ENCODE measurements around the gene EFNA3. TPM values are rescaled to one million over a fixed set of nuclear protein-coding genes. Genes with fewer than 3 reads are reported as not detected.
A peak's percentile ranks its signal among the peaks of the same experiment; 100 is the strongest.

The EFNA3 gene
- total and polyA plus RNA-seq, 9 of the 15 experiments (the other 6 are each of a cell fraction or from before 2014, with no cell fraction given): 0.59 to 7.9 (median 4.7) TPM

DNA sequence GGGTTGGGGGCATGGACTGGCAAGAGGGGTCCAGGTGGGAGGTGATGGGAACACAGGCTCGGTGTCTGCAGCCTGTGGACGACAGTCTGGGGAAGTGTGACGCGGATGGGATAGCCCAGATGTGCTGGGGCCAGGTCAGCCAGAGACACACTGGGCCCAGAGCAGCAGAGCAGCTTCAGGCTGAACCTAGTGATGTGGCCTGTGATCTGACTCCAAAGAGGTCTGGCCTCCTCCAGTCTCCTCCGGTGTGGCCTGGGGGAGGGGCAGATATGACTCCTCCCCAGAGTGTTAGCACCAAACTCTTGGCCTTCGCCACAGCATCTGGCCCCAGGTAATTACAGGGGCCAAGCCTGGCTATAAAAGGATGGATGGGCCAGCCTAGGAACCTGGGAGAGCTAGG lies 13.5 kb downstream of the EFNA3 start:
- Histone ChIP-seq H3K27ac (ENCODE audit: extremely low read depth, low read depth, low read length) (no peak overlapping the region), H3K9ac (ENCODE audit: insufficient read depth in 1 of 2, low read depth in 2 of 2, low read length in 2 of 2) (no peak overlapping the region), H2AFZ (ENCODE audit: low read depth, low read length) (no peak overlapping the region), H4K20me1 (replicated peaks; ENCODE audit: control insufficient read depth, insufficient read depth, low read length) (no peaks in the 10 kb centered on the region), H3K36me3 (ENCODE audit: control insufficient read depth, insufficient read depth, low read length) (no peaks in the 10 kb centered on the region), H3K79me2 (ENCODE audit: control insufficient read depth, insufficient read depth, low read length) (no peaks in the 10 kb centered on the region), H3K27me3 (ENCODE audit: control insufficient read depth in 2 of 2, insufficient read depth in 2 of 2, low read length in 2 of 2) (peaks cover 0 to 3% of the 10 kb centered on the region in 2 experiments; a peak in 1 of 5 replicates), H3K4me1 (replicated peaks in 1 of 2; ENCODE audit: control insufficient read depth in 2 of 2, insufficient read depth in 2 of 2, low read length in 2 of 2) (peaks cover 12 to 22% of the 10 kb centered on the region in 2 experiments; a peak in 4 of 5 replicates), H3K4me3 (no peak overlapping the region), H3K9me1 (ENCODE audit: control insufficient read depth, insufficient read depth, low read length) (peaks cover 5% of the 10 kb centered on the region), H3K4me2 (ENCODE audit: insufficient read depth, low read length) (no peak overlapping the region), H3K9me3 (replicated peaks; ENCODE audit: control insufficient read depth, insufficient read depth, low read depth, low read length) (no peaks in the 10 kb centered on the region)
- ATAC-seq (peak; percentile 54), DNase-seq (ENCODE audit: extremely low read depth in 1 of 4, low spot score in 3 of 4) (peak in 2 of 4 experiments; percentile 29 to 47), FAIRE-seq (peak; percentile 32)
- TF ChIP-seq MAX (CRISPR knock-in tag; IDR thresholded peaks at IDR 0.05) (no peak), ZNF263 (CRISPR knock-in tag; IDR thresholded peaks at IDR 0.05; ENCODE audit: borderline replicate concordance) (0 out of 2 replicates have a peak, but pooled peaks have one; percentile 21)
- TF ChIP-seq, protein P1, sequence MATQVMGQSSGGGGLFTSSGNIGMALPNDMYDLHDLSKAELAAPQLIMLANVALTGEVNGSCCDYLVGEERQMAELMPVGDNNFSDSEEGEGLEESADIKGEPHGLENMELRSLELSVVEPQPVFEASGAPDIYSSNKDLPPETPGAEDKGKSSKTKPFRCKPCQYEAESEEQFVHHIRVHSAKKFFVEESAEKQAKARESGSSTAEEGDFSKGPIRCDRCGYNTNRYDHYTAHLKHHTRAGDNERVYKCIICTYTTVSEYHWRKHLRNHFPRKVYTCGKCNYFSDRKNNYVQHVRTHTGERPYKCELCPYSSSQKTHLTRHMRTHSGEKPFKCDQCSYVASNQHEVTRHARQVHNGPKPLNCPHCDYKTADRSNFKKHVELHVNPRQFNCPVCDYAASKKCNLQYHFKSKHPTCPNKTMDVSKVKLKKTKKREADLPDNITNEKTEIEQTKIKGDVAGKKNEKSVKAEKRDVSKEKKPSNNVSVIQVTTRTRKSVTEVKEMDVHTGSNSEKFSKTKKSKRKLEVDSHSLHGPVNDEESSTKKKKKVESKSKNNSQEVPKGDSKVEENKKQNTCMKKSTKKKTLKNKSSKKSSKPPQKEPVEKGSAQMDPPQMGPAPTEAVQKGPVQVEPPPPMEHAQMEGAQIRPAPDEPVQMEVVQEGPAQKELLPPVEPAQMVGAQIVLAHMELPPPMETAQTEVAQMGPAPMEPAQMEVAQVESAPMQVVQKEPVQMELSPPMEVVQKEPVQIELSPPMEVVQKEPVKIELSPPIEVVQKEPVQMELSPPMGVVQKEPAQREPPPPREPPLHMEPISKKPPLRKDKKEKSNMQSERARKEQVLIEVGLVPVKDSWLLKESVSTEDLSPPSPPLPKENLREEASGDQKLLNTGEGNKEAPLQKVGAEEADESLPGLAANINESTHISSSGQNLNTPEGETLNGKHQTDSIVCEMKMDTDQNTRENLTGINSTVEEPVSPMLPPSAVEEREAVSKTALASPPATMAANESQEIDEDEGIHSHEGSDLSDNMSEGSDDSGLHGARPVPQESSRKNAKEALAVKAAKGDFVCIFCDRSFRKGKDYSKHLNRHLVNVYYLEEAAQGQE (IDR thresholded peaks at IDR 0.05; ENCODE audit: borderline replicate concordance): peak; percentile 54
- TF ChIP-seq, protein P1 (CRISPR knock-in tag; IDR thresholded peaks at IDR 0.05; ENCODE audit: low read depth): no peak
- BruUV-seq (replicated peaks): no TSS peak
- intact Hi-C loops (cut with micrococcal nuclease) (loop anchor here (10.0 kb wide), 1 partner anchor 503 kb away; no protein-coding TSS in a partner anchor), in situ Hi-C loops (cut with MboI) (loop anchor here (5.0 to 10.0 kb wide), 2 partner anchors 75 to 503 kb away; no protein-coding TSS in a partner anchor)
- 44% methylated on average over 5 of the region's 6 CpGs for WGBS (ENCODE audit: insufficient coverage, low coverage, missing lambda C conversion rate)
- ChIA-PET CTCF (ENCODE audit: low intra/inter-chr PET ratio) (interaction anchor here (0.7 to 2.6 kb wide), 2 partner anchors 30 to 75 kb away, joined by 3 to 59 read pairs; no protein-coding TSS in a partner anchor), POLR2A (interaction anchor here (0.6 to 1.5 kb wide), 4 partner anchors 10 to 100 kb away, joined by 3 to 9 read pairs (median 4); partner anchors contain the start of gene SLC50A1)
